GM23338 (cell line): Measurements from ENCODE around the gene NUP98.
A peak's percentile ranks its signal among the peaks of the same experiment; 100 is the strongest.

Experiments
- CREB1 ChIP-seq: fragments of 250-450 bp; sonication (Bioruptor Pico); IDR thresholded peaks from 2 replicates; pipeline ENCODE4 v1.5.0; 2020; ENCODE audit warnings: low read depth, mild to moderate bottlenecking, moderate library complexity
- EZH2 ChIP-seq: fragments of 200-600 bp; sonication (generic); IDR thresholded peaks from one replicate; pipeline ENCODE4 v1.8.0; 2017; ENCODE audit warnings: antibody characterized with exemption, mild to moderate bottlenecking, low read depth; ENCODE audit not compliant: unreplicated experiment
- EZH2phosphoT487 ChIP-seq: fragments of 200-600 bp; sonication (generic); IDR thresholded peaks from one replicate; pipeline ENCODE4 v1.8.1; 2018; ENCODE audit warnings: antibody characterized with exemption; ENCODE audit not compliant: unreplicated experiment
- JUNB ChIP-seq: IDR thresholded peaks from one replicate; pipeline ENCODE4 v1.6.1; 2016; ENCODE audit warnings: antibody characterized with exemption; ENCODE audit not compliant: unreplicated experiment
- POLR2AphosphoS5 ChIP-seq: IDR thresholded peaks from 2 replicates; pipeline ENCODE4 v1.6.1; 2016; ENCODE audit warnings: antibody characterized with exemption, low read depth
- REST ChIP-seq: IDR thresholded peaks from one replicate; pipeline ENCODE4 v1.6.1; 2018; ENCODE audit warnings: antibody characterized with exemption; ENCODE audit not compliant: unreplicated experiment
- STAT1 ChIP-seq: IDR thresholded peaks from one replicate; pipeline ENCODE4 v1.6.1; 2016; ENCODE audit warnings: antibody characterized with exemption; ENCODE audit not compliant: unreplicated experiment
- ZNF331 ChIP-seq: fragments of 250-450 bp; sonication (Bioruptor Pico); IDR thresholded peaks from 2 replicates; pipeline ENCODE4 v1.5.0; 2020; ENCODE audit warnings: low read depth, mild to moderate bottlenecking, moderate library complexity
- TF ChIP-seq, protein P1 (sequence below), 2 experiments: fragments of 200-600 bp in 1 of 2; sonication (generic) in 1 of 2; conservative IDR thresholded peaks; 2 replicates each; pipeline versions ENCODE4 v1.5.1 to v1.6.1; 2016 to 2017; ENCODE audit warnings: antibody characterized with exemption in 2 of 2, low read depth in 2 of 2, mild to moderate bottlenecking in 2 of 2, moderate library complexity in 1 of 2
- TF ChIP-seq, protein P2 (sequence below): IDR thresholded peaks from 2 replicates; pipeline ENCODE4 v1.6.1; 2016; ENCODE audit warnings: antibody characterized with exemption

DNA sequence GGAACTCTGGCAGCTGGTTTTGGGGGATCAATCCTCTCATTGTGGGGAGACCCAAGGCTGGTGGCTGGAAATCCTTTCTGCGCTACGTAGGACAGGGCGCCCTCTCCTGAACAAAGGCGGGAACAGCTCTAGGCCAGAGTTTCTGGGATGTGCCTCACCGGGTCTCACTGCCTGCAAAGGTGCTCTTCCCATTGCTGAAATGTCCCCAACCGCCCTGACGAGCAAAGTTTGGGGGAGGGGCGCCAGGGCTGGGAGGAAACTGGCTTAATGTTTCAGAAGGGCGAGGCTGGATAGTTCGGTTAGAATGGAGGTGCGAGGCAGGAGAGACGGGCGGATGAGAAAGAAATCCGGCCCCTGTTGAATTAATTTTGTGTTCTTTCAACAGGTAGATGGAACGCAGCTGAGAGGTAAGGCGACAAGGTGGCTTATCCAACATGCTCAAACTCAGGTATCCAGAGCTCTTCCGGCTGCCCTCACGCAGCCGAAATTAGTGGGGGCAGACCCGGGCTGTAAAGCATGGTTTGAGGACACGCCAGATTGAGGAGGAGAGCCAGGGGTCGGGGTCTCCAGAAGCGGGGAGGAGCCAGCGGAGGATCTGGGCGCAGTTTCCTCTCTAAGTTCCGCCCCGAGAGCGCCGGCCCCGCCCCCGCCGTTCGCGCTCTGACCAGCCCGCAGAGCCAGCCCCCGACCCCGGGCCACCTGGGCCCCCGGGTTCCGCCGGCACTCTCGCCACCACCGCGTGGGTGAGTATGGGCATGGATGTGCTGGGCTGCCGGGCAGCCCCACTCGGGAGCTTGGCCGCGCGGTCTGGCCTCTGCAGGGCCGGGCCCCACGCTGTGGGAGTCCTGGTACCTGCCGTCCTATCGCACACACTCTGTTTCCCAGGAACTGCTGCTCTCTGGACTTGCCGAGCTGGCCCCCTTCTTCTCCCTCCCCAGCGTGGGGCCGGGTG, 10.8 kb upstream of the NUP98 start, which contains the start of gene PGAP2:
- TF ChIP-seq, protein P1, sequence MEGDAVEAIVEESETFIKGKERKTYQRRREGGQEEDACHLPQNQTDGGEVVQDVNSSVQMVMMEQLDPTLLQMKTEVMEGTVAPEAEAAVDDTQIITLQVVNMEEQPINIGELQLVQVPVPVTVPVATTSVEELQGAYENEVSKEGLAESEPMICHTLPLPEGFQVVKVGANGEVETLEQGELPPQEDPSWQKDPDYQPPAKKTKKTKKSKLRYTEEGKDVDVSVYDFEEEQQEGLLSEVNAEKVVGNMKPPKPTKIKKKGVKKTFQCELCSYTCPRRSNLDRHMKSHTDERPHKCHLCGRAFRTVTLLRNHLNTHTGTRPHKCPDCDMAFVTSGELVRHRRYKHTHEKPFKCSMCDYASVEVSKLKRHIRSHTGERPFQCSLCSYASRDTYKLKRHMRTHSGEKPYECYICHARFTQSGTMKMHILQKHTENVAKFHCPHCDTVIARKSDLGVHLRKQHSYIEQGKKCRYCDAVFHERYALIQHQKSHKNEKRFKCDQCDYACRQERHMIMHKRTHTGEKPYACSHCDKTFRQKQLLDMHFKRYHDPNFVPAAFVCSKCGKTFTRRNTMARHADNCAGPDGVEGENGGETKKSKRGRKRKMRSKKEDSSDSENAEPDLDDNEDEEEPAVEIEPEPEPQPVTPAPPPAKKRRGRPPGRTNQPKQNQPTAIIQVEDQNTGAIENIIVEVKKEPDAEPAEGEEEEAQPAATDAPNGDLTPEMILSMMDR (conservative IDR thresholded peaks at IDR 0.05; ENCODE audit: low read depth in 2 of 2) = peak; percentile 79
- TF ChIP-seq POLR2AphosphoS5 (peak; percentile 85), REST (no peak), EZH2phosphoT487 (no peak), EZH2 (no peak), STAT1 (no peak), JUNB (no peak), CREB1 (CRISPR knock-in tag) (peak; percentile 47; the same call in 1 of the 2 replicates), ZNF331 (CRISPR knock-in tag) (0 out of 2 replicates have a peak, but pooled peaks have one; percentile 37)
- TF ChIP-seq, protein P2, sequence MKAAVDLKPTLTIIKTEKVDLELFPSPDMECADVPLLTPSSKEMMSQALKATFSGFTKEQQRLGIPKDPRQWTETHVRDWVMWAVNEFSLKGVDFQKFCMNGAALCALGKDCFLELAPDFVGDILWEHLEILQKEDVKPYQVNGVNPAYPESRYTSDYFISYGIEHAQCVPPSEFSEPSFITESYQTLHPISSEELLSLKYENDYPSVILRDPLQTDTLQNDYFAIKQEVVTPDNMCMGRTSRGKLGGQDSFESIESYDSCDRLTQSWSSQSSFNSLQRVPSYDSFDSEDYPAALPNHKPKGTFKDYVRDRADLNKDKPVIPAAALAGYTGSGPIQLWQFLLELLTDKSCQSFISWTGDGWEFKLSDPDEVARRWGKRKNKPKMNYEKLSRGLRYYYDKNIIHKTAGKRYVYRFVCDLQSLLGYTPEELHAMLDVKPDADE = peak; percentile 48; the same call in 1 of the 2 replicates
